Naive thymus-derived CD8-positive, alpha-beta T cell (primary cell): Measurements from ENCODE around the gene NGB. TPM values are rescaled to one million over a fixed set of nuclear protein-coding genes. Genes with fewer than 3 reads are reported as not detected.
A peak's percentile ranks its signal among the peaks of the same experiment; 100 is the strongest.

Source experiments
- ATAC-seq, 2 donors: fragments of 150-1000 bp; cut with Tn5 transposase in 1 of 2; sonication (Bioruptor Pico), chemical (Tn5 transposase) in 1 of 2; 1 replicate in 1 of 2; 2 replicates in 1 of 2; pipeline ENCODE4 v1.10.0; 2021; ENCODE audit warnings: mild to moderate bottlenecking in 2 of 2, moderate library complexity in 2 of 2
- POLR2A ChIA-PET: fragments of 350-600 bp; sonication (Branson Sonifier 250); formaldehyde crosslinking; loops from one replicate; lab custom pipeline; 2021; ENCODE audit warnings: antibody characterized with exemption; lab: Charles Lee
- DNase-seq, 10 donors: peaks; one replicate each; pipeline versions ENCODE4 v3.0.0 to v3.0.0-alpha.2; 2020 to 2022
- H3K27ac Mint-ChIP-seq, 10 donors: one replicate each; pipeline ENCODE4 v1.8.0; 2020 to 2022; ENCODE audit warnings: mild to moderate bottlenecking in 10 of 10, mixed read lengths in 10 of 10, moderate library complexity in 4 of 10, inconsistent platforms in 1 of 10
- H3K27me3 Mint-ChIP-seq, 5 donors: one replicate each; pipeline ENCODE4 v1.8.0; 2021 to 2022; ENCODE audit warnings: mixed read lengths in 5 of 5
- H3K36me3 Mint-ChIP-seq, 3 donors: one replicate each; pipeline ENCODE4 v1.8.0; 2020 to 2022; ENCODE audit warnings: mixed read lengths in 3 of 3, mild to moderate bottlenecking in 2 of 3, inconsistent platforms in 1 of 3
- H3K4me1 Mint-ChIP-seq, 4 donors: one replicate each; pipeline ENCODE4 v1.8.0; 2021 to 2022; ENCODE audit warnings: mixed read lengths in 4 of 4
- H3K4me3 Mint-ChIP-seq, 10 donors: one replicate each; pipeline ENCODE4 v1.8.0; 2020 to 2022; ENCODE audit warnings: mild to moderate bottlenecking in 10 of 10, mixed read lengths in 10 of 10, moderate library complexity in 6 of 10, inconsistent platforms in 1 of 10
- H3K9me3 Mint-ChIP-seq, 9 donors: one replicate each; pipeline ENCODE4 v1.8.0; 2020 to 2022; ENCODE audit warnings: mixed read lengths in 9 of 9, mild to moderate bottlenecking in 3 of 9, inconsistent platforms in 1 of 9, moderate library complexity in 1 of 9
- polyA plus RNA-seq, 3 donors: library from polyadenylated mRNA; unstranded; fragments of 300-500 nt; fragmentation: Illumina TruSeq; gene quantifications; one replicate each; pipeline ENCODE4 v1.2.3, GENCODE V29; 2021
- total RNA-seq, 8 experiments: library from RNA in 2 of 8; stranded (reverse) in 2 of 8; gene quantifications; one replicate each; pipeline ENCODE4 v1.2.3 and lab custom pipeline; 2021 to 2026

Gene NGB
- total and polyA plus RNA-seq, 5 experiments from 2014 or later = not detected

DNA sequence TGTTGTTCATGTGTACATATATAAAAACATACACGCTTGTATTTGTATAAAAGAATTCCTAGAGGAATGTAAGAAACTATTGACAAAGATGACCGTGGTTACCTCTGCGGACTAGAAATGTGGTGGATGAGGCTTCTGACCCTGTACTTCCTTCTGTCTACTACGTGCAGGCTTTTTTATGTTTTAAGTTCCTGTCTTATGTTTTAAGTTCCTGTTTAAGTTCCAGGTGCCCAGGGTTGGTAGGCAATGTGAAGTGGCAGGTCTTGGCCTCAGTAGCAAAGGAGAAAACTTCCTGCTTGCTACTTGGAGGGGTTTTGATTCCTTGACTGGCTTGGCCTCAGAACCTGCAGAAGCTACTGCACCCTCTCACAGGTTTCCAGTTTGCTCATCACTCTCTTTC is 38.1 kb upstream of the NGB start:
- Mint-ChIP-seq H3K27me3 (no peaks in the 10 kb centered on the region), H3K27ac (peak overlapping the region in 2 of 10 donors; percentile 1 to 51), H3K36me3 (peaks cover 0 to 4% (median 3%) of the 10 kb centered on the region in 3 donors), H3K4me3 (no peak overlapping the region), H3K9me3 (no peaks in the 10 kb centered on the region), H3K4me1 (peaks cover 0 to 10% (median 0%) of the 10 kb centered on the region in 4 donors)
- ATAC-seq (no peak), DNase-seq (no peak)
- POLR2A ChIA-PET = no interaction called here

DNA sequence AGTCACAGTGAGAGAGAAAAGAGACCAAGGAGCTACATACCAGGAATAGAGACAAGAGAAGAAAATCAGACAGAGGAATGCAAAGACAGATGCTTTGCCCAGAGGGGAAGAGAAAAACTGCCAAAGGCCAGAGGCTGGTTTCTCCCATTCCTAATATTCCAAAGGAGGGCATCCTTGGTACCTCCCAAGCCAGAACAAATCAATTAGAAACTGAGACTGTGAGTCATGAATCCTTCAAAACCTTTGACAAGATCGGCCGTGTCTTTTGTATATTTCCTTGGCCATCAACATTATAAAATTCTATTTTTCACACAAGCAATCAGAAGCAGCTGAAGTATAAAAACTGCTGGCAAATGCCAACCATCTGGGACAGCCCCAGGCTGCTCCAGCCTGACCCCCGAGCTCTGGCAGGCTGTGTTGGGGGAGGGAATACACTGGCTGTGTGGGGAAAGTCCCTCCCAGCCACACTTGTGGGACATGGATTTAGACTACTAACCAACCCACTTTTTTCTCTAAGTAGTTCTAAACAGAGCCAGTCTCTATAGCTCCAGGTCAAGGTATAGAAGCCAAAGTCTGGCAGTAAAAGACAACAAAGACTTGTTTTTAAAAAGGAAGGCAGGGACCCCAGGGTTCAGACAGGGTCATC is 36.0 kb upstream of the NGB start:
- H3K27ac Mint-ChIP-seq = no peak overlapping the region
- peaks cover 0 to 23% (median 0%) of the 10 kb centered on the region in 4 donors for H3K4me1 Mint-ChIP-seq
- ATAC-seq = no peak

DNA sequence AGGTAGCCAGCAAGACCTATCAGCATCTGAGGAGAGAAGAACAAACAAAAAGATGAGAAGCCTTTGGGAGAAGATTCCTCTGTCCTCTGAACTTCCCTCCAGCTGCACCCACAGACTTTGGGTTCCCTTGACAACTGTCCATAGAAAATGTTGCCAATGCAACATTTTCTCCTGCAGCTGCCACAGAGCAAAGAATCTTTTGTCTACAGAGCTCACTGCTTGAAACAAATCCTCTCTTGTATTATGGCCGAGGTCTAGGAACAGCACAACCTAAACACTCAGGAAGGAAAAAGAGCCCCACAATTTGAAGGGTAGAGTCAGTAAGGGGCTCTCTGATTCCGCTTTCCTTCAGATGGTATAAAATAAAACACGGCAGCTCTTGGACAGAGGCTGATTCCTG is 35.4 kb upstream of the NGB start:
- ATAC-seq (no peak), DNase-seq (no peak)
- Mint-ChIP-seq H3K27ac (no peak overlapping the region), H3K4me3 (no peak overlapping the region), H3K4me1 (peaks cover 0 to 23% (median 0%) of the 10 kb centered on the region in 4 donors), H3K36me3 (peaks cover 0 to 6% (median 3%) of the 10 kb centered on the region in 3 donors), H3K9me3 (no peaks in the 10 kb centered on the region), H3K27me3 (no peaks in the 10 kb centered on the region)
- POLR2A ChIA-PET = no interaction called here

More for the DNA sequence above, 36.0 kb upstream of the NGB start:
- Mint-ChIP-seq H3K27me3 (no peaks in the 10 kb centered on the region), H3K4me3 (no peak overlapping the region), H3K9me3 (no peaks in the 10 kb centered on the region), H3K36me3 (peaks cover 0 to 6% (median 3%) of the 10 kb centered on the region in 3 donors)
- POLR2A ChIA-PET = no interaction called here
- DNase-seq = no peak

DNA sequence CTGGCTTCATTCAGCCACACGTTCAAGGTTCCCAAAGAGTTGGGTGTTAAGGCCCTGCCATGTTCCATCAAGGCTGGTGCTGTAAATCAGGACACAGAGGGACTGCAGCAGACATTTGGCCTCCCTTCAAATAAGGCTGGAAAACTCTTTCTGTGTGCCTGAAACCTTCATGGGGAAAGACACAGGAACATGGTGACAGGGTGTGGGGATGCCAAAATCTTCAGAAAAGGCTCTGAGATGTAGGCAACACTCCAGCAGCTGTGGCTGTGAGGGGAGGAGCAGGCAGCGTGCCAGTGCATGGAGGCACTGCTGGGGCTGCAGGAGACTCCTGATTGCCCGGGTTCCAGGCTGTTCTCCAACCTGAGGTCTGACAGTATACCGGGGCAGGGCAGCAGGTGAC is 34.7 kb upstream of the NGB start:
- H3K4me1 Mint-ChIP-seq = peaks cover 0 to 23% (median 0%) of the 10 kb centered on the region in 4 donors
- DNase-seq (no peak), ATAC-seq (no peak)
- H3K9me3 Mint-ChIP-seq = no peaks in the 10 kb centered on the region
- peaks cover 0 to 6% (median 3%) of the 10 kb centered on the region in 3 donors for H3K36me3 Mint-ChIP-seq
- POLR2A ChIA-PET = no interaction called here
- H3K27me3 Mint-ChIP-seq = no peaks in the 10 kb centered on the region
- no peak overlapping the region for H3K4me3 Mint-ChIP-seq
- H3K27ac Mint-ChIP-seq = no peak overlapping the region

DNA sequence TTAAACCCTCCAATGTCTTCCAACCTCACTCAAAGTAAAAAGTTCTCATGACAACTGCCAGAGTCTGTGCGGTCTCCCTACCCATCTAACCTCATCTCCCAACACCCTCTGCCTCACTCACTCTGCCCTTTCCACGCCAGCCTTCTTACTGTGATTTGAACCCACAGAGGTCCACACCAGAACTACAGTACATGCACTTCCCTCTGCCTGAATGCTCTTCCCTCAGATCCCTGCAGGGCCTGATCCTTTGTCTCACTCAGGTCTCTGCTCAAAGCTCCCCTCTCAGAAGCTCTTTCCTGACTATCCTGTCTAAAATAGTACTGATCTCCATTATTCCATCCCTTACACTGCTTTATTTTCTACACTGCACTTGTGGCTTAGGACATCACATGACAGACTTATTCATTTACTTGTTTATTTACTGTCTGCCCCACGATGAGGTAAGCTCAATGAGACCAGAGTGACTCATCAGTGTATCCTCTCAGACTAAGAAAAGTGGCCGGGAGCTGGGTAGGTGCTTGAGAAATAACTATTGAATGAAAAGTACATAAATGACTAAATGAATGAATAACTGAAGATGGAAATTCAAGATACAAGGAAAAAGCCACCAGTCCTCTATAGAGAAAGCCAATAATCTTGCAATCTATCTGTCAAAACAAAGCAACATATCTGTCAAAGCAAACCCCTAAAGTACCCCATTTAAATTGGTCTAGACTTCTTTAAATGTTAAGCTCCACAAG is 32.6 kb upstream of the NGB start:
- POLR2A ChIA-PET = no interaction called here
- Mint-ChIP-seq H3K36me3 (peaks cover 0 to 6% (median 3%) of the 10 kb centered on the region in 3 donors), H3K4me1 (peaks cover 0 to 15% (median 0%) of the 10 kb centered on the region in 4 donors), H3K27me3 (no peaks in the 10 kb centered on the region), H3K9me3 (no peaks in the 10 kb centered on the region), H3K27ac (peak overlapping the region in 2 of 10 donors; percentile 57 to 67), H3K4me3 (peak overlapping the region in 1 of 10 donors; percentile 48)
- no peak for ATAC-seq
- no peak for DNase-seq

- POLR2A ChIA-PET = no interaction called here
- Mint-ChIP-seq H3K27ac (peak overlapping the region in 3 of 10 donors; percentile 4 to 67 (median 57)), H3K36me3 (peaks cover 0 to 9% (median 7%) of the 10 kb centered on the region in 3 donors), H3K4me1 (peaks cover 0 to 13% (median 0%) of the 10 kb centered on the region in 4 donors), H3K27me3 (no peaks in the 10 kb centered on the region), H3K9me3 (no peaks in the 10 kb centered on the region), H3K4me3 (no peak overlapping the region)
- ATAC-seq (peak in 1 of 2 donors; percentile 33), DNase-seq (no peak)
Measured at GRCh38 chr14:77302926-77303325, 31.9 kb upstream of the NGB start.

DNA sequence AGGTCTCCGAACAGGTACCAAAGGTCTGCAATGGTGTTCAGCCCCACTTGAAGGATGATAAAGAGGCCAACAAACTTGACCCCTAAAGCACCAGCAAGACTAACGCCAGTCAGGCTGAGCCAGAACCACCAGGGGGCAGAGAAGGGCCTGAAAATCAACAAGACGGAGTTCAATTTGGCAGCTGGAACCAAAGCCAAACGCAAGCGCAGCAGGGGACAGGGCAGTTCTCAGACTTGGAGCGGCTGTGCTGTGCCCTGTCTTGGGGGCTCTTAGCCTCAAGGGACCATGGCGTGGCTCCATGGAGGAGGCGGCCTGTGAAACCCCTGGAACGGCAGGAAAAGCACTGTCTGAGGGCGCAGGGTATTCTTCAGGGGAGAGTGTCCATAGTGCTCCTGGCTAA is 30.1 kb upstream of the NGB start:
- Mint-ChIP-seq H3K4me1 (peaks cover 0 to 13% (median 0%) of the 10 kb centered on the region in 4 donors), H3K4me3 (no peak overlapping the region), H3K27ac (no peak overlapping the region), H3K9me3 (no peaks in the 10 kb centered on the region), H3K36me3 (peaks cover 0 to 21% (median 7%) of the 10 kb centered on the region in 3 donors), H3K27me3 (no peaks in the 10 kb centered on the region)
- DNase-seq = peak in 9 of 10 donors; percentile 17 to 69 (median 33)
- POLR2A ChIA-PET = interaction anchor here (0.6 kb wide), 1 partner anchor 11 kb away, joined by 3 read pairs; no protein-coding TSS in a partner anchor
- ATAC-seq = peak; percentile 40 to 58

DNA sequence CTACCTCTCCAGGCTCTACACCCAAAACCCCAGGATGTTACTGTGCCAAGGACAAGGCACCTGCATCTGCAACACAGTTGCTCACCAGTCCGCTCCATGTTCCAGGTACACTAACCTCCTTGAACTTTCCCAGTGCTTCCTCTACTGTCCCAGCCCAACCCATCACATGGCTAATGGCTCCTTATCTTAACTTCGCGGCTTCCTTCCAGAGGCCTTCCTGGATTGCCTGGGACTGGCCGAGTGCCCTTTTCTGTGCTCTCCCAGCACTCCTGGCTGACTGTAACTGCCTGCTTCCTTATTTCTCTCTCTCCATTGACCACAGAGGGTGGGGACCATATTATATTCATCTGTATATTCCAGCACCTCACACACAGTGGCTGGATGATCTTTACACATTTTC is 28.8 kb upstream of the NGB start:
- H3K27me3 Mint-ChIP-seq = no peaks in the 10 kb centered on the region
- DNase-seq (no peak), ATAC-seq (no peak)
- POLR2A ChIA-PET = no interaction called here
- H3K36me3 Mint-ChIP-seq = peaks cover 0 to 24% (median 8%) of the 10 kb centered on the region in 3 donors
- H3K27ac Mint-ChIP-seq = no peak overlapping the region
- H3K4me1 Mint-ChIP-seq = peaks cover 0 to 13% (median under 1%) of the 10 kb centered on the region in 4 donors
- no peaks in the 10 kb centered on the region for H3K9me3 Mint-ChIP-seq
- H3K4me3 Mint-ChIP-seq = no peak overlapping the region

GRCh38 chr14:77296906-77297305 is 25.9 kb upstream of the NGB start:
- Mint-ChIP-seq H3K4me3 (no peak overlapping the region), H3K36me3 (peaks cover 0 to 25% (median 12%) of the 10 kb centered on the region in 3 donors), H3K27ac (no peak overlapping the region), H3K4me1 (peaks cover 0 to 2% (median 0%) of the 10 kb centered on the region in 4 donors), H3K27me3 (no peaks in the 10 kb centered on the region), H3K9me3 (no peaks in the 10 kb centered on the region)
- ATAC-seq (no peak), DNase-seq (no peak)
- POLR2A ChIA-PET = no interaction called here

- Mint-ChIP-seq H3K9me3 (no peaks in the 10 kb centered on the region), H3K4me3 (no peak overlapping the region), H3K27me3 (no peaks in the 10 kb centered on the region), H3K36me3 (peaks cover 0 to 25% (median 12%) of the 10 kb centered on the region in 3 donors), H3K4me1 (peaks cover 0 to 2% (median 0%) of the 10 kb centered on the region in 4 donors), H3K27ac (peak overlapping the region in 1 of 10 donors; percentile 49)
- no peak for DNase-seq
- POLR2A ChIA-PET = no interaction called here
- ATAC-seq = no peak
Measured at GRCh38 chr14:77296155-77296554, 25.1 kb upstream of the NGB start.

DNA sequence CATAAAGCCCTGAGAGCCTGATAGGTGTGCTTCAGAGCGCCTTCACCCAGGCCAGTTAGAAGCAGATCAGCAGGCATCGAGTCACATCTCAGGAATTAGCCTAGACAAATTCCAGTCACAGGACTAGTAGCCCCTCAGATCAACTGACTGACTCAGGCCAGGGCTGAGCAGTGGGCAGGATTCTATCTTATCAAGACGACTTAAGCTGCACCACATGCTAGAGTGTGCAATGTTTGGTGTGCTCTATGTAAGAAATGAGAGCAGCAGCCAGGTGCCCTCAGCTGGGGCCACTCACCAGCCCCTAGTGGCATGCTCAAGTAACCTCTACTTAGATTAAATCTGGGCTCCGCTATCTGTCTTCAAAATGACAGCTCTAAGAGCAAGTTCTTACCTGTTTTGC is 19.7 kb upstream of the NGB start:
- Mint-ChIP-seq H3K27me3 (no peaks in the 10 kb centered on the region), H3K4me1 (no peaks in the 10 kb centered on the region), H3K27ac (no peak overlapping the region), H3K9me3 (no peaks in the 10 kb centered on the region), H3K36me3 (peaks cover 0 to 17% (median 16%) of the 10 kb centered on the region in 3 donors), H3K4me3 (no peak overlapping the region)
- POLR2A ChIA-PET = no interaction called here
- ATAC-seq = no peak
- DNase-seq = no peak

DNA sequence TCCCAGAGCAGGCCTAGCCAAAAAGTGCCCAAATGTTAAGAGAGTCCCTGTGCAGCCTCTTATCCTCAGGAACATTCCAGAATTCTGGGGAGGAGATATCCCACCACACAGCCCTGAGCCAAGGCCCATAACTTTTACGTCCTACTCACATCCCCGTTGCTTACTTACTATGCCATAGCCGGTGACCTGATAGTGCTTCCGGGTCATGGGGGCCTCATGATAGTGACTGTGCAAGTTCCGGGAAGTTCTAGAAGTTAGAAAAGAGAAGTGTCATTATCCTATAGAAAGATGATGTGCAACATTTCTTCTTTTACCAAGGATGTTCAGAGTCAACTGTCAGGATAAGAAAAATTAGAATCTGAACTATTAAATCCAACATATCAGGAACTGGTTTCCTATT is 15.6 kb upstream of the NGB start:
- POLR2A ChIA-PET = no interaction called here
- no peaks in the 10 kb centered on the region for H3K9me3 Mint-ChIP-seq
- H3K4me1 Mint-ChIP-seq = no peaks in the 10 kb centered on the region
- H3K36me3 Mint-ChIP-seq = peaks cover 0 to 37% (median 28%) of the 10 kb centered on the region in 3 donors
- H3K27me3 Mint-ChIP-seq = no peaks in the 10 kb centered on the region
- ATAC-seq (no peak), DNase-seq (no peak)
- H3K4me3 Mint-ChIP-seq = no peak overlapping the region
- peak overlapping the region in 1 of 10 donors; percentile 12 for H3K27ac Mint-ChIP-seq

- POLR2A ChIA-PET = no interaction called here
- DNase-seq (no peak), ATAC-seq (no peak)
- Mint-ChIP-seq H3K9me3 (no peaks in the 10 kb centered on the region), H3K4me1 (no peaks in the 10 kb centered on the region), H3K36me3 (peaks cover 0 to 41% (median 28%) of the 10 kb centered on the region in 3 donors), H3K4me3 (no peak overlapping the region), H3K27me3 (no peaks in the 10 kb centered on the region), H3K27ac (no peak overlapping the region)
Measured at GRCh38 chr14:77284466-77284865, 13.5 kb upstream of the NGB start.
